Measurements from ENCODE around the gene TMEM213.

- no peak for TF ChIP-seq RB1 (IDR thresholded peaks at IDR 0.05; ENCODE audit: borderline replicate concordance)
- TF ChIP-seq POLR2A (IDR thresholded peaks at IDR 0.05; ENCODE audit: low read depth, low read length), result no peak
Observed at GRCh38 chr7:138784692-138785091, 13.1 kb upstream of the TMEM213 start.
